SK-N-SH (cell line): Measurements from ENCODE around the gene GNB1L. TPM values are rescaled to one million over a fixed set of nuclear protein-coding genes. Genes with fewer than 3 reads are reported as not detected.

Experiments used
- CTCF ChIA-PET: fragments of 300-600, 350-600 bp; formaldehyde crosslinking; extraction: SDS; loops from one replicate; lab custom pipeline; 2021; lab: Yijun Ruan, JAX
- POLR2A ChIA-PET: fragments of 350-600 bp; sonication (Branson Sonifier 250); formaldehyde crosslinking; extraction: SDS; loops from one replicate; lab custom pipeline; 2020; ENCODE audit warnings: antibody characterized with exemption, inconsistent platforms; lab: Yijun Ruan, JAX
- DNase-seq: peaks from one replicate; pipeline ENCODE4 v3.0.0; 2012
- H2AFZ ChIP-seq: fragments of 200-600 bp; sonication (generic); 2 replicates; pipeline ENCODE4 v1.8.1; 2016; ENCODE audit warnings: antibody characterized with exemption, mild to moderate bottlenecking, low read depth
- H3F3A ChIP-seq: fragments of 200-600 bp; sonication (generic); replicated peaks from 2 replicates; pipeline ENCODE3; 2016; ENCODE audit warnings: antibody characterized with exemption, mild to moderate bottlenecking; ENCODE audit not compliant: insufficient read depth
- H3K27ac ChIP-seq, 2 experiments: fragments of 200-500 bp in 1 of 2; fragments of 200-600 bp in 1 of 2; sonication (Bioruptor generic) in 1 of 2; sonication (generic), shearing (Covaris generic) in 1 of 2; 2 replicates each; pipeline versions ENCODE4 v1.5.1 to v1.6.1; 2014 to 2016; ENCODE audit warnings: low read depth in 2 of 2, inconsistent platforms in 1 of 2, low read length in 1 of 2, mild to moderate bottlenecking in 1 of 2, mixed read lengths in 1 of 2
- H3K27me3 ChIP-seq: fragments of 200-600 bp; sonication (generic), shearing (Covaris generic); 2 replicates; pipeline ENCODE4 v1.6.1; 2016; ENCODE audit warnings: mixed run types; ENCODE audit not compliant: insufficient read depth
- H3K36me3 ChIP-seq, 2 experiments: fragments of 200-500 bp in 1 of 2; fragments of 200-600 bp in 1 of 2; sonication (Bioruptor generic) in 1 of 2; sonication (generic) in 1 of 2; replicated peaks in 1 of 2; 2 replicates each; pipeline versions ENCODE3 to v1.5.1; 2014 to 2016; ENCODE audit warnings: low read length in 1 of 2, mild to moderate bottlenecking in 1 of 2; ENCODE audit not compliant: insufficient read depth in 2 of 2, control insufficient read depth in 1 of 2
- H3K4me1 ChIP-seq, 2 experiments: fragments of 200-500 bp in 1 of 2; fragments of 200-600 bp in 1 of 2; sonication (Bioruptor generic) in 1 of 2; sonication (generic), shearing (Covaris generic) in 1 of 2; 2 replicates each; pipeline versions ENCODE4 v1.5.1 to v1.6.1; 2014 to 2016; ENCODE audit warnings: low read depth in 1 of 2, low read length in 1 of 2, mixed run types in 1 of 2; ENCODE audit not compliant: insufficient read depth in 2 of 2, control insufficient read depth in 1 of 2
- H3K4me2 ChIP-seq: fragments of 200-600 bp; sonication (generic), shearing (Covaris generic); 2 replicates; pipeline ENCODE4 v1.6.1; 2017; ENCODE audit warnings: mixed run types
- H3K4me3 ChIP-seq, 2 experiments: fragments of 200-500 bp in 1 of 2; fragments of 200-600 bp in 1 of 2; sonication (Bioruptor generic) in 1 of 2; sonication (generic), shearing (Covaris generic) in 1 of 2; 2 replicates each; pipeline versions ENCODE4 v1.5.1 to v1.8.1; 2014 to 2016; ENCODE audit warnings: low read depth in 2 of 2, inconsistent platforms in 1 of 2, low read length in 1 of 2, mild to moderate bottlenecking in 1 of 2, mixed read lengths in 1 of 2, moderate library complexity in 1 of 2
- H3K79me2 ChIP-seq: fragments of 200-600 bp; sonication (generic); 2 replicates; pipeline ENCODE4 v1.8.1; 2017; ENCODE audit warnings: mild to moderate bottlenecking; ENCODE audit not compliant: insufficient read depth
- H3K9ac ChIP-seq: fragments of 200-600 bp; sonication (generic); 2 replicates; pipeline ENCODE4 v1.6.1; 2017; ENCODE audit warnings: mixed run types
- H3K9me2 ChIP-seq: fragments of 200-600 bp; sonication (generic); 2 replicates; pipeline ENCODE4 v1.6.1; 2017; ENCODE audit warnings: mixed run types
- H3K9me3 ChIP-seq: fragments of 200-600 bp; sonication (generic); 2 replicates; pipeline ENCODE4 v1.6.1; 2017; ENCODE audit warnings: mixed run types, mild to moderate bottlenecking, moderate library complexity
- H4K20me1 ChIP-seq: fragments of 200-600 bp; sonication (generic); 2 replicates; pipeline ENCODE4 v1.6.1; 2017; ENCODE audit warnings: mild to moderate bottlenecking, mixed run types; ENCODE audit not compliant: insufficient read depth
- FOSL2 ChIP-seq: IDR thresholded peaks from 2 replicates; pipeline ENCODE4 v1.4.0; 2012; ENCODE audit warnings: low read depth, mild to moderate bottlenecking, moderate library complexity, borderline replicate concordance
- FOXM1 ChIP-seq: IDR thresholded peaks from 2 replicates; pipeline ENCODE4 v1.4.0; 2012; ENCODE audit warnings: low read depth, mild to moderate bottlenecking
- GATA2 ChIP-seq: sonication (generic); formaldehyde crosslinking; IDR thresholded peaks from 2 replicates; pipeline ENCODE4 v1.5.0; 2020; ENCODE audit warnings: mild to moderate bottlenecking, missing genetic modification reagents
- MEF2A ChIP-seq: IDR thresholded peaks from 2 replicates; pipeline ENCODE4 v1.4.0; 2012; ENCODE audit warnings: low read depth, borderline replicate concordance
- NRF1 ChIP-seq: IDR thresholded peaks from 2 replicates; pipeline ENCODE4 v1.6.1; 2012; ENCODE audit warnings: low read depth, mild to moderate bottlenecking, low read length
- POLR2AphosphoS5 ChIP-seq: IDR thresholded peaks from 2 replicates; pipeline ENCODE4 v1.6.1; 2012; ENCODE audit warnings: low read depth, low read length
- RAD21 ChIP-seq: IDR thresholded peaks from 2 replicates; pipeline ENCODE4 v1.6.1; 2012; ENCODE audit warnings: mild to moderate bottlenecking, low read length
- RCOR1 ChIP-seq: fragments of 150-350 bp; IDR thresholded peaks from 2 replicates; pipeline ENCODE4 v1.6.1; 2017; ENCODE audit warnings: antibody characterized with exemption, low read length
- RFX5 ChIP-seq: IDR thresholded peaks from 2 replicates; pipeline ENCODE4 v1.6.1; 2012; ENCODE audit warnings: mild to moderate bottlenecking, improper control_type of control experiment, low read length
- SIN3A ChIP-seq: IDR thresholded peaks from 2 replicates; pipeline ENCODE4 v1.6.1; 2012; ENCODE audit warnings: low read depth, mild to moderate bottlenecking, low read length, moderate library complexity, borderline replicate concordance
- SMC3 ChIP-seq: IDR thresholded peaks from 2 replicates; pipeline ENCODE4 v1.6.1; 2012; ENCODE audit warnings: low read depth, low read length, improper control_type of control experiment
- YY1 ChIP-seq: IDR thresholded peaks from 2 replicates; pipeline ENCODE4 v1.4.0; 2012; ENCODE audit warnings: low read depth, mild to moderate bottlenecking
- WGBS: methylation state at CpG from one replicate; pipeline ENCODE4 v1.1.6; 2017; ENCODE audit warnings: low lambda C conversion rate; 5-methylcytosine and 5-hydroxymethylcytosine counted together
- polyA plus RNA-seq, 3 experiments: library from polyadenylated mRNA; depleted of rRNA; stranded (reverse); fragments of >200 nt; gene quantifications; 2 replicates each; pipeline ENCODE4 v1.2.3, GENCODE V29; 2012
- TF ChIP-seq, protein P1 (sequence below): IDR thresholded peaks from 2 replicates; pipeline ENCODE4 v1.4.0; 2012; ENCODE audit warnings: low read depth, borderline replicate concordance
- TF ChIP-seq, protein P2 (sequence below): IDR thresholded peaks from 2 replicates; pipeline ENCODE4 v1.4.0; 2012; ENCODE audit warnings: low read depth
- TF ChIP-seq, protein P3 (sequence below): fragments of 150-350 bp; IDR thresholded peaks from 2 replicates; pipeline ENCODE4 v1.6.1; 2016; ENCODE audit warnings: mild to moderate bottlenecking, low read depth, low read length
- TF ChIP-seq, protein P4 (sequence below): IDR thresholded peaks from 2 replicates; pipeline ENCODE4 v1.6.1; 2012; ENCODE audit warnings: mild to moderate bottlenecking, low read depth, low read length, moderate library complexity

The GNB1L gene
- polyA plus RNA-seq, 1 of the 3 experiments (the other 2 are of a cell fraction): 5.9 TPM

DNA sequence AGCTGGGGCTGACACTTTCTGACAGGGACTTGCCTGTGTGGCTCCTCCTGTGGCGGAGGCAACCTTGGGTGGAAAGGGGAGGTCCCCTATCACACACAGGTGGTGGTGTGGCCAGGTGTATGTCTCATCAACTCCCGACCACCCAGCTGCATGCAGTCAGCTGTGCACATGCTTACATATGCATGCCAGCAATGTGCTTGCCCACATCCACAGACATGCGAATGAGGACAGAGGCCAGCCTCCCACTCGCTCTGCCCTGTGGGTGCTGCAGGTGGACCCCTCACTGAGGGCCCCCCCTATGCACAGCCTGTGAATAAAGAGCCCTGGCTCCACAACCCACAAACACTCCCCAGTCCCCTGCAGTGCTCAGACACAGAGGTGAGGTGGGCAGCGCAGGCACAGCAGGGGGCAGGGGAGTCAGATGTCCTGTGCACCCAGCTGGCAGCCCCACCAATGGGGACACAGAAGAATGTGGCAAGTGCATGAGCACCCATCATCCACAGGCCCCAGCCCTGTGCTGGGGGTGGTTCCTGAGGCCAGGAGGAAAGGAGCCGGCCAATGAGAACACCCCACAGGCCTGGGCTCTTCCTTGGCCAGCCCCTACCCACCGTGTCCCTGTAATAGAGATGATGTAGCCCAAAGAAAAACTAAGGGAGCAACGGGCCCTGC lies 9.5 kb downstream of the GNB1L start:
- peak overlapping the region; percentile 64; the same call in 1 of the 2 replicates for H2AFZ ChIP-seq
- peaks cover under 1 to 12% of the 10 kb centered on the region in 2 experiments for H3K36me3 ChIP-seq
- TF ChIP-seq FOSL2: no peak
- TF ChIP-seq RFX5: no peak
- no peak for TF ChIP-seq YY1
- no peak for TF ChIP-seq SIN3A
- TF ChIP-seq, protein P1, sequence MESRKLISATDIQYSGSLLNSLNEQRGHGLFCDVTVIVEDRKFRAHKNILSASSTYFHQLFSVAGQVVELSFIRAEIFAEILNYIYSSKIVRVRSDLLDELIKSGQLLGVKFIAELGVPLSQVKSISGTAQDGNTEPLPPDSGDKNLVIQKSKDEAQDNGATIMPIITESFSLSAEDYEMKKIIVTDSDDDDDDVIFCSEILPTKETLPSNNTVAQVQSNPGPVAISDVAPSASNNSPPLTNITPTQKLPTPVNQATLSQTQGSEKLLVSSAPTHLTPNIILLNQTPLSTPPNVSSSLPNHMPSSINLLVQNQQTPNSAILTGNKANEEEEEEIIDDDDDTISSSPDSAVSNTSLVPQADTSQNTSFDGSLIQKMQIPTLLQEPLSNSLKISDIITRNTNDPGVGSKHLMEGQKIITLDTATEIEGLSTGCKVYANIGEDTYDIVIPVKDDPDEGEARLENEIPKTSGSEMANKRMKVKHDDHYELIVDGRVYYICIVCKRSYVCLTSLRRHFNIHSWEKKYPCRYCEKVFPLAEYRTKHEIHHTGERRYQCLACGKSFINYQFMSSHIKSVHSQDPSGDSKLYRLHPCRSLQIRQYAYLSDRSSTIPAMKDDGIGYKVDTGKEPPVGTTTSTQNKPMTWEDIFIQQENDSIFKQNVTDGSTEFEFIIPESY: no peak
- TF ChIP-seq MEF2A: no peak
- no peak for TF ChIP-seq RCOR1
- TF ChIP-seq NRF1: no peak
- TF ChIP-seq, protein P2, sequence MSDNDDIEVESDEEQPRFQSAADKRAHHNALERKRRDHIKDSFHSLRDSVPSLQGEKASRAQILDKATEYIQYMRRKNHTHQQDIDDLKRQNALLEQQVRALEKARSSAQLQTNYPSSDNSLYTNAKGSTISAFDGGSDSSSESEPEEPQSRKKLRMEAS: no peak
- H3K4me2 ChIP-seq: peak overlapping the region; percentile 64
- no peaks in the 10 kb centered on the region for H3K9me2 ChIP-seq
- WGBS: 90% methylated on average over 4 of the region's 8 CpGs
- no peaks in the 10 kb centered on the region for H3K27me3 ChIP-seq
- peaks cover 35 to 44% of the 10 kb centered on the region in 2 experiments; a peak in 3 of 4 replicates for H3K4me1 ChIP-seq
- H3K27ac ChIP-seq: peak overlapping the region; percentile 66 to 92
- peaks cover 48% of the 10 kb centered on the region; the same call in 1 of the 2 replicates for H3K79me2 ChIP-seq
- peaks cover 38% of the 10 kb centered on the region for H3F3A ChIP-seq
- H3K9ac ChIP-seq: peak overlapping the region; percentile 16; the same call in 1 of the 2 replicates
- peaks cover 5% of the 10 kb centered on the region; the same call in 1 of the 2 replicates for H4K20me1 ChIP-seq
- POLR2A ChIA-PET: interaction anchor here (0.9 to 1.4 kb wide), 3 partner anchors 9 to 32 kb away, joined by 3 to 8 read pairs (median 3); partner anchors contain the start of genes GNB1L and RTL10
- CTCF ChIA-PET: interaction anchor here (1.0 to 1.3 kb wide), 4 partner anchors 10 to 115 kb away, joined by 3 to 5 read pairs (median 3); no protein-coding TSS in a partner anchor
- H3K4me3 ChIP-seq: no peak overlapping the region
- H3K9me3 ChIP-seq: no peaks in the 10 kb centered on the region
- peak; percentile 39 for DNase-seq

DNA sequence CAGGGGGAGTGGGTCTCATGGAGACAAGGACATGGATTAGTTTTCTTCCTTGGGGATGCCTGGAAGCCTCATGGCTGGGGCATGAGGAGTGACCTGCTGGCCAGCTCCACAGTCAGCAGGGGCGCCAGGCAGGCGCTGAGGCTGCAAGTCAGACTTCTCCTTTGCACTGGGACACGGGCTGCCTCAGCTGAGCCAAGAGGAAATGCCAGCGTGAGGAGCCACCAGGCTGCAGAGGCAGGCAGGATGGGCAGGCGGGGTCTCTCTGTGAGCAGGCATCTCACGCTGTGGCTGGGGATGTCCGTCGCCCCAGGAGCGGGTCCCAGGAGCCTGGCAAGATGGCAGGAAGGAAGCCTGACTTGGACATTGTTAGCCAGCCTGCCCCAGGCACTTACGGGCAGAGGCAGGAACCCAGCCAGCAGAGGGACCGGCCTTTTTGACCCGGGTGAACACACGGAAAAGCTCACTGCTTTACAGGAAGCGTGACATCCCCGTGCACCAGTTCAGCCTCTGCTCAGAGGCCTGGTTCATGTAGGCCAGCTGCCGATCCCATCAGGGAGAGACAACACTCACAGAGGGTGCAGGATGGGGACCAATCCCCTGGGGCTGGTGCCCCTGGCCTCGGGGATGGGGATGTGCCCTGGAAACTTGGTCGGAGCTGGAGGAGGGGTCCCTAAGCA lies 10.2 kb downstream of the GNB1L start:
- Histone ChIP-seq H3K36me3 (peaks cover 0 to 9% of the 10 kb centered on the region in 2 experiments), H3K9ac (peak overlapping the region; percentile 16; the same call in 1 of the 2 replicates), H4K20me1 (peaks cover 5% of the 10 kb centered on the region; the same call in 1 of the 2 replicates), H2AFZ (peak overlapping the region; percentile 64; the same call in 1 of the 2 replicates), H3K27me3 (no peaks in the 10 kb centered on the region), H3K9me2 (no peaks in the 10 kb centered on the region), H3K4me3 (no peak overlapping the region), H3K79me2 (peaks cover 42% of the 10 kb centered on the region; the same call in 1 of the 2 replicates), H3K9me3 (no peaks in the 10 kb centered on the region), H3K4me1 (peaks cover 35 to 44% of the 10 kb centered on the region in 2 experiments; a peak in 3 of 4 replicates), H3F3A (peaks cover 38% of the 10 kb centered on the region), H3K4me2 (peak overlapping the region; percentile 64), H3K27ac (peak overlapping the region; percentile 66 to 92)
- peak; percentile 80 for DNase-seq
- POLR2A ChIA-PET: interaction anchor here (0.9 to 1.4 kb wide), 3 partner anchors 10 to 32 kb away, joined by 3 to 8 read pairs (median 3); partner anchors contain the start of genes GNB1L and RTL10
- WGBS: 29% methylated on average over 6 of the region's 18 CpGs
- CTCF ChIA-PET: interaction anchor here (0.8 to 1.3 kb wide), 6 partner anchors 11 to 114 kb away, joined by 3 to 5 read pairs (median 3); no protein-coding TSS in a partner anchor
- TF ChIP-seq SMC3 (peak; percentile 14; the same call in 1 of the 2 replicates), GATA2 (CRISPR knock-in tag) (no peak), MEF2A (no peak), POLR2AphosphoS5 (no peak), NRF1 (no peak), FOSL2 (no peak), FOXM1 (no peak), RAD21 (peak; percentile 21)
- TF ChIP-seq, protein P3, sequence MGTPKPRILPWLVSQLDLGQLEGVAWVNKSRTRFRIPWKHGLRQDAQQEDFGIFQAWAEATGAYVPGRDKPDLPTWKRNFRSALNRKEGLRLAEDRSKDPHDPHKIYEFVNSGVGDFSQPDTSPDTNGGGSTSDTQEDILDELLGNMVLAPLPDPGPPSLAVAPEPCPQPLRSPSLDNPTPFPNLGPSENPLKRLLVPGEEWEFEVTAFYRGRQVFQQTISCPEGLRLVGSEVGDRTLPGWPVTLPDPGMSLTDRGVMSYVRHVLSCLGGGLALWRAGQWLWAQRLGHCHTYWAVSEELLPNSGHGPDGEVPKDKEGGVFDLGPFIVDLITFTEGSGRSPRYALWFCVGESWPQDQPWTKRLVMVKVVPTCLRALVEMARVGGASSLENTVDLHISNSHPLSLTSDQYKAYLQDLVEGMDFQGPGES: no peak
- TF ChIP-seq, protein P4, sequence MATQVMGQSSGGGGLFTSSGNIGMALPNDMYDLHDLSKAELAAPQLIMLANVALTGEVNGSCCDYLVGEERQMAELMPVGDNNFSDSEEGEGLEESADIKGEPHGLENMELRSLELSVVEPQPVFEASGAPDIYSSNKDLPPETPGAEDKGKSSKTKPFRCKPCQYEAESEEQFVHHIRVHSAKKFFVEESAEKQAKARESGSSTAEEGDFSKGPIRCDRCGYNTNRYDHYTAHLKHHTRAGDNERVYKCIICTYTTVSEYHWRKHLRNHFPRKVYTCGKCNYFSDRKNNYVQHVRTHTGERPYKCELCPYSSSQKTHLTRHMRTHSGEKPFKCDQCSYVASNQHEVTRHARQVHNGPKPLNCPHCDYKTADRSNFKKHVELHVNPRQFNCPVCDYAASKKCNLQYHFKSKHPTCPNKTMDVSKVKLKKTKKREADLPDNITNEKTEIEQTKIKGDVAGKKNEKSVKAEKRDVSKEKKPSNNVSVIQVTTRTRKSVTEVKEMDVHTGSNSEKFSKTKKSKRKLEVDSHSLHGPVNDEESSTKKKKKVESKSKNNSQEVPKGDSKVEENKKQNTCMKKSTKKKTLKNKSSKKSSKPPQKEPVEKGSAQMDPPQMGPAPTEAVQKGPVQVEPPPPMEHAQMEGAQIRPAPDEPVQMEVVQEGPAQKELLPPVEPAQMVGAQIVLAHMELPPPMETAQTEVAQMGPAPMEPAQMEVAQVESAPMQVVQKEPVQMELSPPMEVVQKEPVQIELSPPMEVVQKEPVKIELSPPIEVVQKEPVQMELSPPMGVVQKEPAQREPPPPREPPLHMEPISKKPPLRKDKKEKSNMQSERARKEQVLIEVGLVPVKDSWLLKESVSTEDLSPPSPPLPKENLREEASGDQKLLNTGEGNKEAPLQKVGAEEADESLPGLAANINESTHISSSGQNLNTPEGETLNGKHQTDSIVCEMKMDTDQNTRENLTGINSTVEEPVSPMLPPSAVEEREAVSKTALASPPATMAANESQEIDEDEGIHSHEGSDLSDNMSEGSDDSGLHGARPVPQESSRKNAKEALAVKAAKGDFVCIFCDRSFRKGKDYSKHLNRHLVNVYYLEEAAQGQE: peak; percentile 83
